ENCODE results near the gene ANO2. TPM values are rescaled to one million over a fixed set of nuclear protein-coding genes. Genes with fewer than 3 reads are reported as not detected.
"Not testable (repeated sequence)": the region's sequence is repeated elsewhere in the genome, so short reads cannot be mapped to it uniquely, and the experiment has no call there.

The ANO2 gene
- total and polyA plus RNA-seq, 8 donors, result 0.43 to 2.4 (median 0.97) TPM

DNA sequence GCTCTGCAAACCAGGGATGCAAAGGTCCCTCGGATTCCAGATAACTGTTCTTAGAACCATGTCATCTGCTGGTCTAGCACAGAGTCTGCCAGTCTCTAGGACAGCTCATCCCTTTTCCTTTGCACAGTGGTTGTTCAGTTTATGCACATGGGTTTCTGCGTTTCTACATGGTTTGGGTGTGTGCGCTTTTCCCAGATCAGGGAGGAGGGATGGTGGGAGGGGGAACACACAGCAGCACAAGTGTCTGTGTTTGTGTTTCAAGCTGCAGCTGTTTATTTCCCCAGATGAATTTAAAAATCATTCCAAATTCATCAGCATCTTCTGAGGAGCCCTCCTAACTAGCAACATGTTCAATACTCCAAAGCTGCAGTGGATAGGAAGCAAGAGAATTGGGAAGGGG lies 45.4 kb downstream of the ANO2 start:
- Histone ChIP-seq H3K27ac (no peak overlapping the region), H3K27me3 (no peaks in the 10 kb centered on the region), H3K36me3 (no peaks in the 10 kb centered on the region), H3K4me3 (no peak overlapping the region), H3K9me3 (no peaks in the 10 kb centered on the region), H3K4me1 (no peaks in the 10 kb centered on the region)
- FAIRE-seq (no peak), DNase-seq (no peak), ATAC-seq (no peak)
- TF ChIP-seq CTCF (IDR thresholded peaks at IDR 0.05), result no peak
- intact Hi-C loops (cut with DNase I), result no loop called here
- WGBS, 2 donors, result 51 to 61% methylated on average over 3 of the region's 3 CpGs

DNA sequence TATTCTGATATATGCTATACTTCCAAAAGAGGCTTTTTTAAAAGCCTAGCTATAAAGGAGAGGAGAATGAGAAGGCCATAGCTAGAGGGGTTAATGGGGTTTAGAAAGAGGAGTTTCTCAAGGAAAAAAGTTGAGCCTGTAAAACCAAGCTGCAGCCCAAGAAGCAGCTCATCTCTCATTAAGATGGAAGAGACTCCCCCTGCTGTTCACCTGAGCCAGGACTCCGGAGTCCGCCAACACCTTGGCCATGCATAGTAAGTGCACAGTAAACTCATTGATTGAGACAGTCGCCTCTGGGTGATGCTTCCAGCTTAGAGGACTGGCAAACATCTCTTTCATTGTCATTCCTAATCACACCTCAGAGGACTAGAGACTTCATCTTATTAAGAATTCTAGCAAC lies 46.2 kb downstream of the ANO2 start:
- Histone ChIP-seq H3K4me3 (no peak overlapping the region), H3K4me1 (no peaks in the 10 kb centered on the region), H3K27me3 (no peaks in the 10 kb centered on the region), H3K36me3 (no peaks in the 10 kb centered on the region), H3K9me3 (no peaks in the 10 kb centered on the region), H3K27ac (no peak overlapping the region)
- WGBS, 2 donors, result 62 to 74% methylated on average over 3 of the region's 3 CpGs
- intact Hi-C loops (cut with DNase I), result no loop called here
- DNase-seq, result no peak
- no peak for ATAC-seq
- no peak for TF ChIP-seq CTCF (IDR thresholded peaks at IDR 0.05)
- FAIRE-seq, result no peak

GRCh38 chr12:5889381-5890047 lies 55.5 kb downstream of the ANO2 start:
- DNase-seq, result no peak
- Histone ChIP-seq H3K27ac (no peak overlapping the region), H3K36me3 (no peaks in the 10 kb centered on the region), H3K4me1 (no peaks in the 10 kb centered on the region), H3K4me3 (no peak overlapping the region), H3K9me3 (no peaks in the 10 kb centered on the region), H3K27me3 (no peaks in the 10 kb centered on the region)
- intact Hi-C loops (cut with DNase I), result no loop called here
- no peak for FAIRE-seq
- 68 to 76% methylated on average over 6 of the region's 6 CpGs for WGBS, 2 donors
- no peak for TF ChIP-seq CTCF (IDR thresholded peaks at IDR 0.05)
- no peak for ATAC-seq

DNA sequence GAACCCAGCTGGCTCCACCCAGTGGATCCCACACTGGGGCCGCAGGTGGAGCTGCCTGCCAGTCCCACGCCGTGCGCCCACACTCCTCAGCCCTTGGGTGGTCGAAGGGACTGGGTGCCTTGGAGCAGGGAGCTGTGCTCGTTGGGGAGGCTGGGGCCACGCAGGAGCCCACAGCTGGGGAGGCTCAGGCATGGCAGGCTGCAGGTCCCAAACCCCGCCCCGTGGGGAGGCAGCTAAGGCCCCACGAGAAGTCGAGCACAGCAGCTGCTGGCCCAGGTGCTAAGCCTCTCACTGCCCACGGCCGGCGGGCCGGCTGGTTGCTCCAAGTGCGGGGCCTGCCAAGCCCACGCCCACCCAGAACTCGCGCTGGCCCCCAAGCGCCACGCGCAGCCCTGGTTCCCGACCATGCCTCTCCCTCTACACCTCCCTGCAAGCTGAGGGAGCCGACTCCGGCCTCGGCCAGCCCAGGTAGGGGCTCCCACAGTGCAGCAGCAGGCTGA lies 56.2 kb downstream of the ANO2 start:
- H3K36me3 ChIP-seq, result no peaks in the 10 kb centered on the region
- no peak for ATAC-seq
- no peaks in the 10 kb centered on the region for H3K9me3 ChIP-seq
- H3K4me1 ChIP-seq, result no peaks in the 10 kb centered on the region
- TF ChIP-seq CTCF (IDR thresholded peaks at IDR 0.05), result no peak
- no peak overlapping the region for H3K4me3 ChIP-seq
- 82 to 83% methylated on average over 25 to 26 of the region's 26 CpGs for WGBS, 2 donors
- no peak overlapping the region for H3K27ac ChIP-seq
- no peaks in the 10 kb centered on the region for H3K27me3 ChIP-seq
- FAIRE-seq, result no peak
- no peak for DNase-seq
- intact Hi-C loops (cut with DNase I), result no loop called here

DNA sequence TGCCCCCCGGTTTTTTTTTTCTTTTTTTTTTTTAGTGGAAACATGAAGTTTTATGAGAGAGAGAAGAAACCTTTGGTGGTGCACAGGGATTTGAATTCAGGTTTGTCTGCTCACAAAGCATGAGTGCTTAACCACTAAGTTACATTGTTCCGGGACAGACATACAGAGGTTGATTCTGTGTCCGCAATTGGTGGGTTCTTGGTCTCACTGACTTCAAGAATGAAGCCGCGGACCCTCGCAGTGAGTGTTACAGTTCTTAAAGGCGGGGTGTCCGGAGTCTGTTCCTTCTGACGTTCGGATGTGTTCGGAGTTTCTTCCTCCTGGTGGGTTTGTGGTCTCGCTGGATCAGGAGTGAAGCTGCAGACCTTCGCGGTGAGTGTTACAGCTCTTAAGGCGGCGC lies 57.2 kb downstream of the ANO2 start:
- DNase-seq; H3K9me3 ChIP-seq; H3K4me3 ChIP-seq; FAIRE-seq; H3K36me3 ChIP-seq; H3K4me1 ChIP-seq; intact Hi-C loops (cut with DNase I); H3K27me3 ChIP-seq; H3K27ac ChIP-seq; ATAC-seq: not testable (repeated sequence)
- 72 to 81% methylated on average over 16 of the region's 16 CpGs for WGBS, 2 donors

Measured in pancreas (tissue), 10 donors.